GM12873 (cell line): Measurements from ENCODE around the gene NRDE2.

Source experiments
- CTCF ChIP-seq: IDR thresholded peaks from 2 replicates; pipeline ENCODE4 v1.5.1; 2012; ENCODE audit warnings: low read depth, mild to moderate bottlenecking, moderate library complexity, low read length, control low read depth; ENCODE audit not compliant: insufficient read depth; ENCODE audit errors: missing control alignments

Gene NRDE2

GRCh38 chr14:90288651-90289355 is 42.9 kb downstream of the NRDE2 start:
- TF ChIP-seq CTCF = no peak

GRCh38 chr14:90287791-90288190 is 44.0 kb downstream of the NRDE2 start:
- no peak for TF ChIP-seq CTCF

GRCh38 chr14:90281756-90282155 is 50.0 kb downstream of the NRDE2 start:
- TF ChIP-seq CTCF = no peak

- no peak for TF ChIP-seq CTCF
These were observed 50.5 kb downstream of the NRDE2 start for GRCh38 chr14:90281261-90281660.

- TF ChIP-seq CTCF = no peak
These were observed 51.6 kb downstream of the NRDE2 start for GRCh38 chr14:90280096-90280495.

GRCh38 chr14:90278199-90279175 is 53.3 kb downstream of the NRDE2 start:
- TF ChIP-seq CTCF = no peak

GRCh38 chr14:90277581-90278198 is 54.1 kb downstream of the NRDE2 start:
- TF ChIP-seq CTCF = no peak
